Measurements from ENCODE around the gene THPO. TPM values are rescaled to one million over a fixed set of nuclear protein-coding genes. Genes with fewer than 3 reads are reported as not detected.

The THPO gene
- total and polyA plus RNA-seq, 9 of the 15 experiments (the other 6 are each of a cell fraction or from before 2014, with no cell fraction given), result 0.11 to 1.1 (median 0.35) TPM; not detected in 1

DNA sequence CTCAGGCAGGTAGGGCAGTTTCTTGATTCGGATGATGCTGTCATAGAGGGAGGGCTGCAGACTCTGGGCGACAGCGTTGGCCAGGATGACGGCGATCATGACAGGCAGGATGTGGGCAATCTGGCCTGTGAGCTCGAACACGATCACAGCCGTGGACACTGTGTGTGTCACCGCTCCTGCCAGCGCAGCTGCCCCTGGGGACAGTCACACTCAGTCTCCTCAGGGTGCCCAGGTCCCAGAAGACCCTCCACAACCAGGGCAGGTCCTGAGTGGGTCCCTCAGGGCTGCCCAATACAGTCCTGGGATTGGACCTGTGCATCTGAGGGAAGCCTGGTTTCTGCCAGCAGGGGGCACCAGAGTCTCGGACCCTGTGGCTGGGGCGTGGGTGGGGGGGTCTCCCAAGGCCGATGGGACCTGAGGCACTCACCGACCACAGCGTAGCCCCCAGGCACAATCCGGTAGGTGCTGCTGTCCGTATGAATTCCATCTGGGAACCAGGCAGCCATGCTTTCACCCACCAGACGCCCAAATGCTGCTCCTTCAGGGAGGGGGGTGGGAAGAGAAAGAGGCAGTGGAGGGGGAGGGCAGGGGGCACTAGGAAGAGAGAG is 23.8 kb downstream of the THPO start (continued):
- TF ChIP-seq, protein P1, sequence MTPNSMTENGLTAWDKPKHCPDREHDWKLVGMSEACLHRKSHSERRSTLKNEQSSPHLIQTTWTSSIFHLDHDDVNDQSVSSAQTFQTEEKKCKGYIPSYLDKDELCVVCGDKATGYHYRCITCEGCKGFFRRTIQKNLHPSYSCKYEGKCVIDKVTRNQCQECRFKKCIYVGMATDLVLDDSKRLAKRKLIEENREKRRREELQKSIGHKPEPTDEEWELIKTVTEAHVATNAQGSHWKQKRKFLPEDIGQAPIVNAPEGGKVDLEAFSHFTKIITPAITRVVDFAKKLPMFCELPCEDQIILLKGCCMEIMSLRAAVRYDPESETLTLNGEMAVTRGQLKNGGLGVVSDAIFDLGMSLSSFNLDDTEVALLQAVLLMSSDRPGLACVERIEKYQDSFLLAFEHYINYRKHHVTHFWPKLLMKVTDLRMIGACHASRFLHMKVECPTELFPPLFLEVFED (CRISPR knock-in tag; conservative IDR thresholded peaks at IDR 0.05), result no peak
- TF ChIP-seq, protein P2, sequence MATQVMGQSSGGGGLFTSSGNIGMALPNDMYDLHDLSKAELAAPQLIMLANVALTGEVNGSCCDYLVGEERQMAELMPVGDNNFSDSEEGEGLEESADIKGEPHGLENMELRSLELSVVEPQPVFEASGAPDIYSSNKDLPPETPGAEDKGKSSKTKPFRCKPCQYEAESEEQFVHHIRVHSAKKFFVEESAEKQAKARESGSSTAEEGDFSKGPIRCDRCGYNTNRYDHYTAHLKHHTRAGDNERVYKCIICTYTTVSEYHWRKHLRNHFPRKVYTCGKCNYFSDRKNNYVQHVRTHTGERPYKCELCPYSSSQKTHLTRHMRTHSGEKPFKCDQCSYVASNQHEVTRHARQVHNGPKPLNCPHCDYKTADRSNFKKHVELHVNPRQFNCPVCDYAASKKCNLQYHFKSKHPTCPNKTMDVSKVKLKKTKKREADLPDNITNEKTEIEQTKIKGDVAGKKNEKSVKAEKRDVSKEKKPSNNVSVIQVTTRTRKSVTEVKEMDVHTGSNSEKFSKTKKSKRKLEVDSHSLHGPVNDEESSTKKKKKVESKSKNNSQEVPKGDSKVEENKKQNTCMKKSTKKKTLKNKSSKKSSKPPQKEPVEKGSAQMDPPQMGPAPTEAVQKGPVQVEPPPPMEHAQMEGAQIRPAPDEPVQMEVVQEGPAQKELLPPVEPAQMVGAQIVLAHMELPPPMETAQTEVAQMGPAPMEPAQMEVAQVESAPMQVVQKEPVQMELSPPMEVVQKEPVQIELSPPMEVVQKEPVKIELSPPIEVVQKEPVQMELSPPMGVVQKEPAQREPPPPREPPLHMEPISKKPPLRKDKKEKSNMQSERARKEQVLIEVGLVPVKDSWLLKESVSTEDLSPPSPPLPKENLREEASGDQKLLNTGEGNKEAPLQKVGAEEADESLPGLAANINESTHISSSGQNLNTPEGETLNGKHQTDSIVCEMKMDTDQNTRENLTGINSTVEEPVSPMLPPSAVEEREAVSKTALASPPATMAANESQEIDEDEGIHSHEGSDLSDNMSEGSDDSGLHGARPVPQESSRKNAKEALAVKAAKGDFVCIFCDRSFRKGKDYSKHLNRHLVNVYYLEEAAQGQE (IDR thresholded peaks at IDR 0.05; ENCODE audit: borderline replicate concordance), result peak; percentile 43
- TF ChIP-seq, protein P2 (CRISPR knock-in tag; IDR thresholded peaks at IDR 0.05; ENCODE audit: low read depth), result no peak
- TF ChIP-seq, protein P3, sequence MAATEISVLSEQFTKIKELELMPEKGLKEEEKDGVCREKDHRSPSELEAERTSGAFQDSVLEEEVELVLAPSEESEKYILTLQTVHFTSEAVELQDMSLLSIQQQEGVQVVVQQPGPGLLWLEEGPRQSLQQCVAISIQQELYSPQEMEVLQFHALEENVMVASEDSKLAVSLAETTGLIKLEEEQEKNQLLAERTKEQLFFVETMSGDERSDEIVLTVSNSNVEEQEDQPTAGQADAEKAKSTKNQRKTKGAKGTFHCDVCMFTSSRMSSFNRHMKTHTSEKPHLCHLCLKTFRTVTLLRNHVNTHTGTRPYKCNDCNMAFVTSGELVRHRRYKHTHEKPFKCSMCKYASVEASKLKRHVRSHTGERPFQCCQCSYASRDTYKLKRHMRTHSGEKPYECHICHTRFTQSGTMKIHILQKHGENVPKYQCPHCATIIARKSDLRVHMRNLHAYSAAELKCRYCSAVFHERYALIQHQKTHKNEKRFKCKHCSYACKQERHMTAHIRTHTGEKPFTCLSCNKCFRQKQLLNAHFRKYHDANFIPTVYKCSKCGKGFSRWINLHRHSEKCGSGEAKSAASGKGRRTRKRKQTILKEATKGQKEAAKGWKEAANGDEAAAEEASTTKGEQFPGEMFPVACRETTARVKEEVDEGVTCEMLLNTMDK (IDR thresholded peaks at IDR 0.05; ENCODE audit: borderline replicate concordance, insufficient read depth, low read depth, low read length, poor library complexity, severe bottlenecking), result peak; percentile 81
- TF ChIP-seq, protein P4, sequence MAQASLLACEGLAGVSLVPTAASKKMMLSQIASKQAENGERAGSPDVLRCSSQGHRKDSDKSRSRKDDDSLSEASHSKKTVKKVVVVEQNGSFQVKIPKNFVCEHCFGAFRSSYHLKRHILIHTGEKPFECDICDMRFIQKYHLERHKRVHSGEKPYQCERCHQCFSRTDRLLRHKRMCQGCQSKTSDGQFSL (CRISPR knock-in tag; IDR thresholded peaks at IDR 0.05), result peak; percentile 89
- TF ChIP-seq, protein P4 (tag; IDR thresholded peaks at IDR 0.05), result no peak; a peak in 1 of 4 replicates
- TF ChIP-seq EGR1 (conservative IDR thresholded peaks at IDR 0.05) (peak; percentile 91), CCAR2 (IDR thresholded peaks at IDR 0.05; ENCODE audit: low read depth, low read length) (no peak)
- TF ChIP-seq, protein P5, sequence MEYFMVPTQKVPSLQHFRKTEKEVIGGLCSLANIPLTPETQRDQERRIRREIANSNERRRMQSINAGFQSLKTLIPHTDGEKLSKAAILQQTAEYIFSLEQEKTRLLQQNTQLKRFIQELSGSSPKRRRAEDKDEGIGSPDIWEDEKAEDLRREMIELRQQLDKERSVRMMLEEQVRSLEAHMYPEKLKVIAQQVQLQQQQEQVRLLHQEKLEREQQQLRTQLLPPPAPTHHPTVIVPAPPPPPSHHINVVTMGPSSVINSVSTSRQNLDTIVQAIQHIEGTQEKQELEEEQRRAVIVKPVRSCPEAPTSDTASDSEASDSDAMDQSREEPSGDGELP (CRISPR knock-in tag; IDR thresholded peaks at IDR 0.05; ENCODE audit: borderline replicate concordance), result peak; percentile 51; the same call in 1 of the 2 replicates

Data from K562 (cell line).